Amniotic epithelial cell (primary cell): ENCODE data around the gene SCP2.

ENCODE experiments used
- DNase-seq: peaks from one replicate; pipeline ENCODE4 v3.0.0-alpha.2; 2010; ENCODE audit warnings: low read depth

Gene SCP2

GRCh38 chr1:53082826-53083455 lies 155.9 kb downstream of the SCP2 start:
- no peak for DNase-seq

- DNase-seq, result no peak
These were observed 156.8 kb downstream of the SCP2 start for GRCh38 chr1:53083636-53084588.

GRCh38 chr1:53084589-53084971 lies 157.5 kb downstream of the SCP2 start:
- no peak for DNase-seq

GRCh38 chr1:53085405-53085804 lies 158.3 kb downstream of the SCP2 start:
- no peak for DNase-seq

- DNase-seq, result no peak
These were observed 159.5 kb downstream of the SCP2 start for GRCh38 chr1:53086491-53087070.

GRCh38 chr1:53087332-53088285 lies 160.5 kb downstream of the SCP2 start:
- no peak for DNase-seq

- no peak for DNase-seq
These were observed 161.7 kb downstream of the SCP2 start for GRCh38 chr1:53088616-53089300.

- no peak for DNase-seq
These were observed 162.6 kb downstream of the SCP2 start for GRCh38 chr1:53089478-53090226.

- DNase-seq, result no peak
These were observed 163.4 kb downstream of the SCP2 start for GRCh38 chr1:53090227-53091147.

GRCh38 chr1:53091841-53092645 lies 165.0 kb downstream of the SCP2 start:
- DNase-seq, result peak; percentile 65

GRCh38 chr1:53092659-53093450 lies 165.8 kb downstream of the SCP2 start:
- DNase-seq, result no peak

- no peak for DNase-seq
These were observed 166.3 kb downstream of the SCP2 start for GRCh38 chr1:53093451-53093754.

- DNase-seq, result peak; percentile 66
These were observed 166.9 kb downstream of the SCP2 start for GRCh38 chr1:53093778-53094532.

GRCh38 chr1:53094533-53094919 lies 167.4 kb downstream of the SCP2 start:
- no peak for DNase-seq
